C4-2B (cell line): ENCODE results near the gene C14orf119.

Source experiments
- ZFX ChIP-seq: fragments of 450-650 bp; IDR thresholded peaks from 2 replicates; pipeline ENCODE4 v1.6.1; 2017
- TF ChIP-seq, protein P1 (sequence below): fragments of 450-650 bp; conservative IDR thresholded peaks from 2 replicates; pipeline ENCODE4 v1.5.1; 2017; ENCODE audit warnings: mild to moderate bottlenecking

DNA sequence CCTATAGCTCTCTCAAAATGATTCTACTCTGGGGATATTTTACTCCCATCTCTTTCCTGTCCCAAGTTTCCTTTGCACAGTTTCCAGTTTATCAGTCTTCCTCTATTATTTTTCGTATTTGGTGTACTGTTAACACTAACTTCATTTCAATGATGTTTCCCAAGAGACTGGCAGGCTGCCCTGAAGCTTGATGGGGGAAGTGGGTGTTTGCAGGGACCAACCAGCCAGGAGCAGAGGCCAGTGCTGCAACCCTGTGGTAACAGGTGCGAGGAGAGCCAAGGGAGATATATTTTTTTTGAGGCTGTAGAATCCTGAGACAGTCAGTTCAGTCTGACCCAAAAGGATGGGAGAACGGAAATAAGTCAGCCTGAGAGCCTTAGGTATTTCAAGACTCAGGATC, 35.6 kb downstream of the C14orf119 start:
- TF ChIP-seq, protein P1, sequence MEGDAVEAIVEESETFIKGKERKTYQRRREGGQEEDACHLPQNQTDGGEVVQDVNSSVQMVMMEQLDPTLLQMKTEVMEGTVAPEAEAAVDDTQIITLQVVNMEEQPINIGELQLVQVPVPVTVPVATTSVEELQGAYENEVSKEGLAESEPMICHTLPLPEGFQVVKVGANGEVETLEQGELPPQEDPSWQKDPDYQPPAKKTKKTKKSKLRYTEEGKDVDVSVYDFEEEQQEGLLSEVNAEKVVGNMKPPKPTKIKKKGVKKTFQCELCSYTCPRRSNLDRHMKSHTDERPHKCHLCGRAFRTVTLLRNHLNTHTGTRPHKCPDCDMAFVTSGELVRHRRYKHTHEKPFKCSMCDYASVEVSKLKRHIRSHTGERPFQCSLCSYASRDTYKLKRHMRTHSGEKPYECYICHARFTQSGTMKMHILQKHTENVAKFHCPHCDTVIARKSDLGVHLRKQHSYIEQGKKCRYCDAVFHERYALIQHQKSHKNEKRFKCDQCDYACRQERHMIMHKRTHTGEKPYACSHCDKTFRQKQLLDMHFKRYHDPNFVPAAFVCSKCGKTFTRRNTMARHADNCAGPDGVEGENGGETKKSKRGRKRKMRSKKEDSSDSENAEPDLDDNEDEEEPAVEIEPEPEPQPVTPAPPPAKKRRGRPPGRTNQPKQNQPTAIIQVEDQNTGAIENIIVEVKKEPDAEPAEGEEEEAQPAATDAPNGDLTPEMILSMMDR: no peak
- no peak for TF ChIP-seq ZFX
